Astrocyte of the spinal cord (primary cell): ENCODE measurements around the gene NTN5.
"Not testable (repeated sequence)": the region's sequence is repeated elsewhere in the genome, so short reads cannot be mapped to it uniquely, and the experiment has no call there.

ENCODE experiments used
- DNase-seq: peaks from one replicate; pipeline ENCODE4 v3.0.0; 2011; ENCODE audit warnings: low read depth, low spot score
- H3K4me3 ChIP-seq: 2 replicates; pipeline ENCODE4 v1.5.1; 2011; ENCODE audit warnings: low read depth, mild to moderate bottlenecking, low read length, moderate library complexity
- CTCF ChIP-seq: IDR thresholded peaks from 2 replicates; pipeline ENCODE4 v1.5.1; 2012; ENCODE audit warnings: low read depth, mild to moderate bottlenecking, low read length, inconsistent platforms
- in situ Hi-C: cut with HindIII; loops from 2 replicates; pipeline ENCODE4 v1.10.0; 2017; ENCODE audit warnings: low sequenced_read_pairs

The NTN5 gene

DNA sequence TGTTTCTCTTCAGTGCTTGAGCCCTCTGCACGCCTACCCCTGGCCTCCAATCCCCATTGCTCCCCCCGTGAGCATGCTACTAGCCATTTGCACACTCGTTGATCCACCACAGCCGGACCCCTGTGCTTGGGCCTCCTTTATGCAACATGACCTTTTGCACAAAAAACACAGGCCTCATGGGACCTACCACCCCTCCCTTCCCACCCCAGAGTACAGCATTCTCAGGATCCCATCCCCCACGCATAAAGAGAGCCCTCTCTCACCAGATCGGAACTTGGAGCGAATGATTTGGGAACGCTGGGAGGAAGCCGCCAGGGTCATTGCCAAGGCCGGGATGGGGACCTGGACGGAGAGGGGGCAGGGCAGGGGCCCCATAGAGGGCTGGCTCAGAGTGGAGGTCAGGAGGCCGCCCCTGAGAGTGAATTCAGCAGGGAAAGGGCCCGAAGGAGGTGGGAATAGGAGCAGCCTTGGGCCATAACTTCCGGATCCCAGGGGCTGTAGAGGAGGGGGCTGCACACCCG, 46.0 kb upstream of the NTN5 start:
- no peak for DNase-seq
- H3K4me3 ChIP-seq: no peak overlapping the region
- no peak for TF ChIP-seq CTCF
- in situ Hi-C loops: no loop called here

- DNase-seq, H3K4me3 ChIP-seq, in situ Hi-C loops: not testable (repeated sequence)
Measured at GRCh38 chr19:48718106-48718505, 45.3 kb upstream of the NTN5 start.

- peak overlapping the region; percentile 22 for H3K4me3 ChIP-seq
- peak; percentile 35 for DNase-seq
- in situ Hi-C loops: no loop called here
- TF ChIP-seq CTCF: no peak
Measured at GRCh38 chr19:48716562-48717291, 43.9 kb upstream of the NTN5 start.

DNA sequence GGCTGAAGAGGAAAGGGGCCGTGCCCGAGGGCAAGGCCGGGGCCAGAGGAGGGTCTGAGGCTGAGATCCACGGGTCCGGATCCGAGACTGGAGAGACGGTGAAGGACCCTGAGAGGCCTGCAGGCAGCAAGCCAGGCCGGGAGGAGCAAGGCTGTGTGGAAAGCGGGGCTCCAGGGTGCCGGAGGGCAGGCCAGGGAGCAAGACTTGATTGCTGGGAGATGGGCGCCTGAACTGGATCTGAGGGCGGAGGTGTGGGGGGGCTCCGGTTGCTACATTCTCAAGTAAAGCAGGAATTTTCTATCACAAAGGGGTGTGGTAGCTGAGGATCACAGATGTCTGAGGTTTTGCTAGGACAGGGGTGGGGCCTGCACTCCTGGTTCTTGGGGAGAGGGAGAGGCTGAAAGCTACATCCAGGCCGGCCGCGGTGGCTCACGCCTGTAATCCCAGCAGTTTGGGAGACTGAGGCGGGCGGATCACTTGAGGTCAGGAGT, 42.9 kb upstream of the NTN5 start:
- DNase-seq: no peak
- no peak overlapping the region for H3K4me3 ChIP-seq
- TF ChIP-seq CTCF: no peak
- in situ Hi-C loops: no loop called here

GRCh38 chr19:48714759-48715675, 42.2 kb upstream of the NTN5 start:
- TF ChIP-seq CTCF: no peak
- no peak for DNase-seq
- in situ Hi-C loops: no loop called here
- peak overlapping the region; percentile 61 for H3K4me3 ChIP-seq

GRCh38 chr19:48713864-48714755, 41.3 kb upstream of the NTN5 start:
- in situ Hi-C loops: no loop called here
- TF ChIP-seq CTCF: no peak
- DNase-seq: peak; percentile 100

More at GRCh38 chr19:48713864-48714755, 41.3 kb upstream of the NTN5 start:
- peak overlapping the region; percentile 73 for H3K4me3 ChIP-seq
